NCI-H2227 (cell line): ENCODE measurements around the gene ATG4B.

Experiments
- DNase-seq: peaks from one replicate; lab custom pipeline; 2025; ENCODE audit not compliant: unreplicated experiment; lab: John Stamatoyannopoulos, UW

The ATG4B gene

GRCh38 chr2:241637795-241638660, 535 bp downstream of the ATG4B start:
- DNase-seq: peak; percentile 56

GRCh38 chr2:241638940-241639339, 1.4 kb downstream of the ATG4B start:
- no peak for DNase-seq

GRCh38 chr2:241639385-241639784, 1.9 kb downstream of the ATG4B start:
- no peak for DNase-seq

GRCh38 chr2:241640165-241640795, 2.8 kb downstream of the ATG4B start:
- no peak for DNase-seq

GRCh38 chr2:241641631-241642030, 4.1 kb downstream of the ATG4B start:
- no peak for DNase-seq

- peak; percentile 16 for DNase-seq
Observed at GRCh38 chr2:241645056-241645914, 7.8 kb downstream of the ATG4B start.

- no peak for DNase-seq
Observed at GRCh38 chr2:241645915-241646645, 8.6 kb downstream of the ATG4B start.

GRCh38 chr2:241648453-241648852, 11.0 kb downstream of the ATG4B start:
- no peak for DNase-seq

GRCh38 chr2:241649404-241649803, 11.9 kb downstream of the ATG4B start:
- DNase-seq: no peak

- no peak for DNase-seq
Observed at GRCh38 chr2:241649927-241650326, 12.4 kb downstream of the ATG4B start.

- no peak for DNase-seq
Observed at GRCh38 chr2:241652142-241652541, 14.6 kb downstream of the ATG4B start.

GRCh38 chr2:241652722-241653121, 15.2 kb downstream of the ATG4B start:
- no peak for DNase-seq

- no peak for DNase-seq
Observed at GRCh38 chr2:241653210-241653750, 15.8 kb downstream of the ATG4B start.

GRCh38 chr2:241654551-241654950, 17.1 kb downstream of the ATG4B start:
- no peak for DNase-seq

GRCh38 chr2:241655516-241656189, 18.2 kb downstream of the ATG4B start:
- no peak for DNase-seq

- DNase-seq: no peak
Observed at GRCh38 chr2:241656190-241656741, 18.8 kb downstream of the ATG4B start.

GRCh38 chr2:241657786-241658254, 20.3 kb downstream of the ATG4B start:
- DNase-seq: no peak

- no peak for DNase-seq
Observed at GRCh38 chr2:241658296-241658695, 20.8 kb downstream of the ATG4B start.

GRCh38 chr2:241659150-241659739, 21.8 kb downstream of the ATG4B start:
- peak; percentile 73 for DNase-seq
